Neutrophil (primary cell): Measurements from ENCODE around the gene CPAMD8.
"Not testable (repeated sequence)": the region's sequence is repeated elsewhere in the genome, so short reads cannot be mapped to it uniquely, and the experiment has no call there.

ENCODE experiments used
- H3K27ac ChIP-seq: fragments of 200-600 bp; sonication (generic); 2 replicates; pipeline ENCODE4 v1.5.1; 2016; ENCODE audit warnings: mild to moderate bottlenecking, moderate library complexity
- H3K27me3 ChIP-seq: fragments of 200-600 bp; sonication (generic); 2 replicates; pipeline ENCODE4 v1.6.0; 2016; ENCODE audit warnings: mild to moderate bottlenecking
- H3K36me3 ChIP-seq: fragments of 200-600 bp; sonication (generic); 2 replicates; pipeline ENCODE4 v1.5.1; 2017
- H3K4me1 ChIP-seq, 2 experiments: fragments of 200-600 bp in 1 of 2; sonication (generic) in 1 of 2; 1 replicate in 1 of 2; 2 replicates in 1 of 2; pipeline versions ENCODE4 v1.5.1 to v1.6.1; 2013 to 2016; ENCODE audit warnings: low read depth in 1 of 2, low read length in 1 of 2, mild to moderate bottlenecking in 1 of 2, moderate library complexity in 1 of 2; ENCODE audit not compliant: control insufficient read depth in 1 of 2, insufficient read depth in 1 of 2
- H3K4me3 ChIP-seq, 2 experiments: fragments of 200-600 bp in 1 of 2; sonication (generic) in 1 of 2; 1 replicate in 1 of 2; 2 replicates in 1 of 2; pipeline ENCODE4 v1.5.1; 2013 to 2016; ENCODE audit warnings: low read depth in 1 of 2, low read length in 1 of 2, mild to moderate bottlenecking in 1 of 2, moderate library complexity in 1 of 2
- H3K9me3 ChIP-seq: fragments of 200-600 bp; sonication (generic); 2 replicates; pipeline ENCODE4 v1.5.1; 2016
- CTCF ChIP-seq: fragments of 200-600 bp; sonication (generic); IDR thresholded peaks from 2 replicates; pipeline ENCODE4 v1.5.1; 2016; ENCODE audit warnings: antibody characterized with exemption

Gene CPAMD8

GRCh38 chr19:17031741-17032140 is 5.1 kb upstream of the CPAMD8 start:
- Histone ChIP-seq H3K27ac (no peak overlapping the region), H3K4me1 (peaks cover 5 to 6% of the 10 kb centered on the region in 2 experiments), H3K4me3 (no peak overlapping the region), H3K27me3 (peaks cover 59% of the 10 kb centered on the region), H3K36me3 (no peaks in the 10 kb centered on the region), H3K9me3 (no peaks in the 10 kb centered on the region)
- TF ChIP-seq CTCF, result no peak

GRCh38 chr19:17027535-17027975 is 945 bp upstream of the CPAMD8 start:
- Histone ChIP-seq H3K36me3 (no peaks in the 10 kb centered on the region), H3K9me3 (no peaks in the 10 kb centered on the region), H3K4me3 (no peak overlapping the region), H3K27me3 (peaks cover 86% of the 10 kb centered on the region), H3K27ac (no peak overlapping the region), H3K4me1 (peaks cover 2% of the 10 kb centered on the region in 2 experiments)
- TF ChIP-seq CTCF, result no peak

GRCh38 chr19:17025991-17026658 is 485 bp downstream of the CPAMD8 start:
- Histone ChIP-seq H3K36me3 (no peaks in the 10 kb centered on the region), H3K27me3 (peaks cover 76% of the 10 kb centered on the region), H3K4me1 (peaks cover 12 to 16% of the 10 kb centered on the region in 2 experiments), H3K9me3 (no peaks in the 10 kb centered on the region), H3K4me3 (peak overlapping the region in 1 of 2 experiments; percentile 17), H3K27ac (no peak overlapping the region)
- TF ChIP-seq CTCF, result no peak

- H3K4me1 ChIP-seq, result peaks cover 12 to 17% of the 10 kb centered on the region in 2 experiments
- H3K27me3 ChIP-seq, result peaks cover 68% of the 10 kb centered on the region
- no peaks in the 10 kb centered on the region for H3K36me3 ChIP-seq
- no peaks in the 10 kb centered on the region for H3K9me3 ChIP-seq
- H3K4me3 ChIP-seq, result no peak overlapping the region
- TF ChIP-seq CTCF, result no peak
- no peak overlapping the region for H3K27ac ChIP-seq
These were observed 1.2 kb downstream of the CPAMD8 start for GRCh38 chr19:17025361-17025760.

GRCh38 chr19:17024941-17025340 is 1.7 kb downstream of the CPAMD8 start:
- H3K36me3 ChIP-seq, H3K9me3 ChIP-seq, H3K4me3 ChIP-seq, H3K27ac ChIP-seq: not testable (repeated sequence)
- H3K4me1 ChIP-seq, result peaks cover 12 to 17% of the 10 kb centered on the region in 2 experiments
- peaks cover 64% of the 10 kb centered on the region for H3K27me3 ChIP-seq

- Histone ChIP-seq H3K36me3 (no peaks in the 10 kb centered on the region), H3K9me3 (no peaks in the 10 kb centered on the region), H3K4me3 (no peak overlapping the region), H3K27me3 (peaks cover 60% of the 10 kb centered on the region), H3K27ac (no peak overlapping the region), H3K4me1 (peaks cover 12 to 17% of the 10 kb centered on the region in 2 experiments)
- no peak for TF ChIP-seq CTCF
These were observed 2.8 kb downstream of the CPAMD8 start for GRCh38 chr19:17023805-17024204.
